B cell (primary cell): Measurements from ENCODE around the gene PYGO2.

Experiments
- CTCF ChIP-seq: fragments of 200-600 bp; IDR thresholded peaks from one replicate; pipeline ENCODE4 v1.8.0; 2022; ENCODE audit warnings: antibody characterized with exemption, mild to moderate bottlenecking
- EZH2 ChIP-seq: IDR thresholded peaks from 2 replicates; pipeline ENCODE4 v1.6.1; 2012; ENCODE audit warnings: borderline replicate concordance, low read depth, mild to moderate bottlenecking, moderate library complexity, low read length; ENCODE audit not compliant: insufficient read depth, poor library complexity, severe bottlenecking

GRCh38 chr1:154964359-154964758 lies 2.8 kb upstream of the PYGO2 start:
- no peak for TF ChIP-seq CTCF
- TF ChIP-seq EZH2 = no peak
